CD4-positive, alpha-beta T cell (primary cell): ENCODE results near the gene HAPLN1. TPM values are rescaled to one million over a fixed set of nuclear protein-coding genes. Genes with fewer than 3 reads are reported as not detected.

Experiments
- ATAC-seq: fragments of 200-7000 bp; cut with Tn5 transposase; one replicate; pipeline ENCODE4 v1.10.0; 2022; ENCODE audit warnings: mild to moderate bottlenecking; ENCODE audit not compliant: poor library complexity
- CTCF ChIA-PET: fragments of 350-600 bp; sonication (Branson Sonifier 250); formaldehyde crosslinking; loops from one replicate; lab custom pipeline; 2021; ENCODE audit warnings: antibody characterized with exemption, inconsistent platforms; lab: Charles Lee
- POLR2A ChIA-PET: fragments of 350-600 bp; sonication (Branson Sonifier 250); formaldehyde crosslinking; loops from one replicate; lab custom pipeline; 2021; ENCODE audit warnings: antibody characterized with exemption, inconsistent platforms; lab: Charles Lee
- DNase-seq, 14 experiments: peaks; one replicate each; pipeline ENCODE4 v3.0.0-alpha.2; 2013 to 2020; ENCODE audit warnings: mixed read lengths in 2 of 14
- H3K27ac ChIP-seq, 2 donors: one replicate each; pipeline versions ENCODE4 v1.5.1 to v1.7.0; 2013; ENCODE audit warnings: low read length in 2 of 2, low read depth in 1 of 2, mild to moderate bottlenecking in 1 of 2
- H3K27me3 ChIP-seq, 2 experiments: 1 replicate in 1 of 2; 2 replicates in 1 of 2; pipeline versions ENCODE4 v1.6.1 to v1.7.0; 2013; ENCODE audit warnings: low read length in 2 of 2, control low read depth in 1 of 2, mild to moderate bottlenecking in 1 of 2, moderate library complexity in 1 of 2; ENCODE audit not compliant: insufficient read depth in 2 of 2, control insufficient read depth in 1 of 2
- H3K36me3 ChIP-seq: one replicate; pipeline ENCODE4 v1.6.1; 2013; ENCODE audit warnings: low read length, control low read depth; ENCODE audit not compliant: insufficient read depth
- H3K4me1 ChIP-seq: one replicate; pipeline ENCODE4 v1.6.1; 2013; ENCODE audit warnings: low read length, control low read depth; ENCODE audit not compliant: insufficient read depth
- H3K4me3 ChIP-seq: one replicate; pipeline ENCODE4 v1.5.1; 2013; ENCODE audit warnings: mild to moderate bottlenecking, low read length, moderate library complexity
- H3K9me3 ChIP-seq, 2 experiments: 1 replicate in 1 of 2; 2 replicates in 1 of 2; pipeline versions ENCODE4 v1.6.1 to v1.7.0; 2013; ENCODE audit warnings: low read length in 2 of 2, mild to moderate bottlenecking in 2 of 2, control low read depth in 1 of 2, moderate library complexity in 1 of 2; ENCODE audit not compliant: control insufficient read depth in 1 of 2, insufficient read depth in 1 of 2
- H3K27ac Mint-ChIP-seq: one replicate; pipeline ENCODE4 v1.8.0; 2020; ENCODE audit warnings: mixed read lengths
- H3K27me3 Mint-ChIP-seq: one replicate; pipeline ENCODE4 v1.8.0; 2021; ENCODE audit warnings: mixed read lengths
- H3K36me3 Mint-ChIP-seq: one replicate; pipeline ENCODE4 v1.8.0; 2021; ENCODE audit warnings: low read depth, mixed read lengths
- H3K4me1 Mint-ChIP-seq: one replicate; pipeline ENCODE4 v1.8.0; 2021; ENCODE audit warnings: low read depth, mixed read lengths
- H3K4me3 Mint-ChIP-seq: one replicate; pipeline ENCODE4 v1.8.0; 2020; ENCODE audit warnings: mild to moderate bottlenecking, mixed read lengths
- H3K9me3 Mint-ChIP-seq: one replicate; pipeline ENCODE4 v1.8.0; 2020; ENCODE audit warnings: mixed read lengths
- CTCF ChIP-seq: fragments of 200-600 bp; IDR thresholded peaks from one replicate; pipeline ENCODE4 v1.8.0; 2022; ENCODE audit warnings: antibody characterized with exemption, mild to moderate bottlenecking
- intact Hi-C, 2 experiments: fragments of 100-400 bp; cut with DNase I in 1 of 2; cut with micrococcal nuclease in 1 of 2; formaldehyde crosslinking; loops; one replicate each; pipeline versions ENCODE4 v1.15.1 to v1.9.0; 2023 to 2025; cut with DNase I, micrococcal nuclease
- total RNA-seq, 174 experiments: library from RNA in 2 of 174; stranded (reverse) in 2 of 174; gene quantifications; one replicate each; pipeline ENCODE4 v1.2.3 and lab custom pipeline; 2021 to 2026

Gene HAPLN1
- total RNA-seq, 2 experiments from 2014 or later, result not detected

DNA sequence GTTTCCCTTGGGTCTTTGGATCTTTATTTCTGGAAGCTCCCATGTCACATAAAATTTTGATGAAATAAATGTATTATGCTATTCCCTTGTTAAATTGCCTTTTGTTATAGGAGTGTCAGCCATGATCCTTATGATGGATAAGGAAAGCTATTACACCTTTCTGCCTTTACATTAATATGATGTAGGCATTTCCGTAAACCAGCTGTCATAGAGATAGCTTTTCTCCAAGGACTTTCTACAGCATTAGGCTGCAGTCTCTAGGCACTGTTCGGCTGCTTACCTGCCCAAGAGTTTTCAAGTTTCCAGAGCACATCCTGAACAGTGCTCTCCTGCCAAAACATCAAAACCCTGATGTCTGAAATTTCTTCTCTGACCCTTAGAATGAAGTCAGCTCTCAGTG lies 87.4 kb downstream of the HAPLN1 start:
- no peak for ATAC-seq
- intact Hi-C loops, result no loop called here
- Histone ChIP-seq H3K27me3 (no peaks in the 10 kb centered on the region), H3K27ac (no peak overlapping the region), H3K4me1 (no peaks in the 10 kb centered on the region), H3K36me3 (no peaks in the 10 kb centered on the region), H3K4me3 (no peak overlapping the region), H3K9me3 (no peaks in the 10 kb centered on the region)
- ChIA-PET CTCF (no interaction called here), POLR2A (no interaction called here)
- DNase-seq, result no peak
- peaks cover 9% of the 10 kb centered on the region for H3K27me3 Mint-ChIP-seq
- no peaks in the 10 kb centered on the region for H3K4me1 Mint-ChIP-seq
- no peaks in the 10 kb centered on the region for H3K9me3 Mint-ChIP-seq
- no peak overlapping the region for H3K27ac Mint-ChIP-seq
- H3K36me3 Mint-ChIP-seq, result no peaks in the 10 kb centered on the region
- TF ChIP-seq CTCF, result no peak
- no peak overlapping the region for H3K4me3 Mint-ChIP-seq

GRCh38 chr5:83632874-83633273 lies 87.8 kb downstream of the HAPLN1 start:
- POLR2A ChIA-PET, result no interaction called here
- no peaks in the 10 kb centered on the region for H3K9me3 ChIP-seq
- TF ChIP-seq CTCF, result no peak
- H3K27me3 ChIP-seq, result no peaks in the 10 kb centered on the region
- Mint-ChIP-seq H3K9me3 (no peaks in the 10 kb centered on the region), H3K4me1 (no peaks in the 10 kb centered on the region), H3K4me3 (no peak overlapping the region), H3K27me3 (peaks cover 8% of the 10 kb centered on the region), H3K36me3 (no peaks in the 10 kb centered on the region), H3K27ac (no peak overlapping the region)
- no peak overlapping the region for H3K4me3 ChIP-seq
- DNase-seq (no peak), ATAC-seq (no peak)
- intact Hi-C loops, result no loop called here
- no peak overlapping the region for H3K27ac ChIP-seq
- H3K36me3 ChIP-seq, result no peaks in the 10 kb centered on the region
- CTCF ChIA-PET, result no interaction called here
- no peaks in the 10 kb centered on the region for H3K4me1 ChIP-seq

DNA sequence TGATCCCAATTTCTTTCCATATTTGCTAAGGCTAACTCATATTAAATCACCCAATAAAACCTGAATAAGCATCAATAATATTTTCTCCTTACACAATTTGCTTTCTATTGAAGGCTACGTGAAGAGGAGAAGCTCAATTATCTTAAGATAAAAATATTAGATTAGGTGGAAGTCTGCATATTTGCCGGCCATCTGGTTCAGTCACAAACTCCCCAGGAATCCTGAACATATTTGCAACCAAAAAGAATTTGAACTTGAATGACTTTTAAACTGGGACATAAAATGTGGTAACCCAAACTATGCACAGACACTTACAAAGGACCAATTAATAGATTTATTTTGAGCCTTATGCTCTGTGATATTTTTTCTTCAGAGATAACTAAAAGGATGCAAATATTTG lies 92.3 kb downstream of the HAPLN1 start:
- ATAC-seq (no peak), DNase-seq (no peak)
- no peak overlapping the region for H3K27ac Mint-ChIP-seq
- Histone ChIP-seq H3K9me3 (no peaks in the 10 kb centered on the region), H3K4me1 (no peaks in the 10 kb centered on the region), H3K4me3 (no peak overlapping the region), H3K36me3 (no peaks in the 10 kb centered on the region), H3K27ac (no peak overlapping the region), H3K27me3 (peaks cover 0 to 2% of the 10 kb centered on the region in 2 experiments)
- H3K27me3 Mint-ChIP-seq, result peaks cover 4% of the 10 kb centered on the region
- no peaks in the 10 kb centered on the region for H3K36me3 Mint-ChIP-seq
- H3K4me3 Mint-ChIP-seq, result no peak overlapping the region
- intact Hi-C loops, result no loop called here
- no peak for TF ChIP-seq CTCF
- CTCF ChIA-PET, result no interaction called here
- POLR2A ChIA-PET, result no interaction called here
- H3K4me1 Mint-ChIP-seq, result no peaks in the 10 kb centered on the region
- H3K9me3 Mint-ChIP-seq, result no peaks in the 10 kb centered on the region
